ENCODE data around the gene C6orf132. TPM values are rescaled to one million over a fixed set of nuclear protein-coding genes. Genes with fewer than 3 reads are reported as not detected.

Gene C6orf132
- total and polyA plus RNA-seq, 9 of the 15 experiments (the other 6 are each of a cell fraction or from before 2014, with no cell fraction given) = 0.06 to 0.35 (median 0.14) TPM

- TF ChIP-seq, protein P1, sequence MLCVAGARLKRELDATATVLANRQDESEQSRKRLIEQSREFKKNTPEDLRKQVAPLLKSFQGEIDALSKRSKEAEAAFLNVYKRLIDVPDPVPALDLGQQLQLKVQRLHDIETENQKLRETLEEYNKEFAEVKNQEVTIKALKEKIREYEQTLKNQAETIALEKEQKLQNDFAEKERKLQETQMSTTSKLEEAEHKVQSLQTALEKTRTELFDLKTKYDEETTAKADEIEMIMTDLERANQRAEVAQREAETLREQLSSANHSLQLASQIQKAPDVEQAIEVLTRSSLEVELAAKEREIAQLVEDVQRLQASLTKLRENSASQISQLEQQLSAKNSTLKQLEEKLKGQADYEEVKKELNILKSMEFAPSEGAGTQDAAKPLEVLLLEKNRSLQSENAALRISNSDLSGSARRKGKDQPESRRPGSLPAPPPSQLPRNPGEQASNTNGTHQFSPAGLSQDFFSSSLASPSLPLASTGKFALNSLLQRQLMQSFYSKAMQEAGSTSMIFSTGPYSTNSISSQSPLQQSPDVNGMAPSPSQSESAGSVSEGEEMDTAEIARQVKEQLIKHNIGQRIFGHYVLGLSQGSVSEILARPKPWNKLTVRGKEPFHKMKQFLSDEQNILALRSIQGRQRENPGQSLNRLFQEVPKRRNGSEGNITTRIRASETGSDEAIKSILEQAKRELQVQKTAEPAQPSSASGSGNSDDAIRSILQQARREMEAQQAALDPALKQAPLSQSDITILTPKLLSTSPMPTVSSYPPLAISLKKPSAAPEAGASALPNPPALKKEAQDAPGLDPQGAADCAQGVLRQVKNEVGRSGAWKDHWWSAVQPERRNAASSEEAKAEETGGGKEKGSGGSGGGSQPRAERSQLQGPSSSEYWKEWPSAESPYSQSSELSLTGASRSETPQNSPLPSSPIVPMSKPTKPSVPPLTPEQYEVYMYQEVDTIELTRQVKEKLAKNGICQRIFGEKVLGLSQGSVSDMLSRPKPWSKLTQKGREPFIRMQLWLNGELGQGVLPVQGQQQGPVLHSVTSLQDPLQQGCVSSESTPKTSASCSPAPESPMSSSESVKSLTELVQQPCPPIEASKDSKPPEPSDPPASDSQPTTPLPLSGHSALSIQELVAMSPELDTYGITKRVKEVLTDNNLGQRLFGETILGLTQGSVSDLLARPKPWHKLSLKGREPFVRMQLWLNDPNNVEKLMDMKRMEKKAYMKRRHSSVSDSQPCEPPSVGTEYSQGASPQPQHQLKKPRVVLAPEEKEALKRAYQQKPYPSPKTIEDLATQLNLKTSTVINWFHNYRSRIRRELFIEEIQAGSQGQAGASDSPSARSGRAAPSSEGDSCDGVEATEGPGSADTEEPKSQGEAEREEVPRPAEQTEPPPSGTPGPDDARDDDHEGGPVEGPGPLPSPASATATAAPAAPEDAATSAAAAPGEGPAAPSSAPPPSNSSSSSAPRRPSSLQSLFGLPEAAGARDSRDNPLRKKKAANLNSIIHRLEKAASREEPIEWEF (CRISPR knock-in tag; IDR thresholded peaks at IDR 0.05) = no peak
- TF ChIP-seq ZNF384 (IDR thresholded peaks at IDR 0.05; ENCODE audit: low read depth, low read length) = peak; percentile 62; the same call in 1 of the 2 replicates
- no peak for TF ChIP-seq ZNF583 (CRISPR knock-in tag; IDR thresholded peaks at IDR 0.05)
- 0 out of 2 replicates have a peak, but pooled peaks have one; percentile 16 for TF ChIP-seq KDM2B (CRISPR knock-in tag; IDR thresholded peaks at IDR 0.05)
- no peak for TF ChIP-seq HNRNPH1 (optimal IDR thresholded peaks at IDR 0.05; ENCODE audit: low read depth, low read length)
- no peak for TF ChIP-seq ELK1 (CRISPR knock-in tag; IDR thresholded peaks at IDR 0.05)
- TF ChIP-seq ELF2 (CRISPR knock-in tag; IDR thresholded peaks at IDR 0.05) = no peak
- TF ChIP-seq RBM34 (IDR thresholded peaks at IDR 0.05; ENCODE audit: borderline replicate concordance, insufficient read depth, low read length) = no peak
- TF ChIP-seq POLR3G (IDR thresholded peaks at IDR 0.05; ENCODE audit: extremely low read depth, insufficient read length, insufficient replicate concordance) = no peak
- TF ChIP-seq, protein P2, sequence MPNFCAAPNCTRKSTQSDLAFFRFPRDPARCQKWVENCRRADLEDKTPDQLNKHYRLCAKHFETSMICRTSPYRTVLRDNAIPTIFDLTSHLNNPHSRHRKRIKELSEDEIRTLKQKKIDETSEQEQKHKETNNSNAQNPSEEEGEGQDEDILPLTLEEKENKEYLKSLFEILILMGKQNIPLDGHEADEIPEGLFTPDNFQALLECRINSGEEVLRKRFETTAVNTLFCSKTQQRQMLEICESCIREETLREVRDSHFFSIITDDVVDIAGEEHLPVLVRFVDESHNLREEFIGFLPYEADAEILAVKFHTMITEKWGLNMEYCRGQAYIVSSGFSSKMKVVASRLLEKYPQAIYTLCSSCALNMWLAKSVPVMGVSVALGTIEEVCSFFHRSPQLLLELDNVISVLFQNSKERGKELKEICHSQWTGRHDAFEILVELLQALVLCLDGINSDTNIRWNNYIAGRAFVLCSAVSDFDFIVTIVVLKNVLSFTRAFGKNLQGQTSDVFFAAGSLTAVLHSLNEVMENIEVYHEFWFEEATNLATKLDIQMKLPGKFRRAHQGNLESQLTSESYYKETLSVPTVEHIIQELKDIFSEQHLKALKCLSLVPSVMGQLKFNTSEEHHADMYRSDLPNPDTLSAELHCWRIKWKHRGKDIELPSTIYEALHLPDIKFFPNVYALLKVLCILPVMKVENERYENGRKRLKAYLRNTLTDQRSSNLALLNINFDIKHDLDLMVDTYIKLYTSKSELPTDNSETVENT (CRISPR knock-in tag; IDR thresholded peaks at IDR 0.05) = 0 out of 2 replicates have a peak, but pooled peaks have one; percentile 15
- TF ChIP-seq DDX20 (tag; IDR thresholded peaks at IDR 0.05; ENCODE audit: low read depth) = no peak
- no peak for TF ChIP-seq ZFP36 (IDR thresholded peaks at IDR 0.05; ENCODE audit: low read depth, low read length, partially characterized antibody)
- TF ChIP-seq ERF (CRISPR knock-in tag; IDR thresholded peaks at IDR 0.05) = no peak
- TF ChIP-seq ZEB2 (IDR thresholded peaks at IDR 0.05) = no peak
- no peak for TF ChIP-seq SRSF7 (optimal IDR thresholded peaks at IDR 0.05; ENCODE audit: low read depth, low read length)
- TF ChIP-seq, protein P3, sequence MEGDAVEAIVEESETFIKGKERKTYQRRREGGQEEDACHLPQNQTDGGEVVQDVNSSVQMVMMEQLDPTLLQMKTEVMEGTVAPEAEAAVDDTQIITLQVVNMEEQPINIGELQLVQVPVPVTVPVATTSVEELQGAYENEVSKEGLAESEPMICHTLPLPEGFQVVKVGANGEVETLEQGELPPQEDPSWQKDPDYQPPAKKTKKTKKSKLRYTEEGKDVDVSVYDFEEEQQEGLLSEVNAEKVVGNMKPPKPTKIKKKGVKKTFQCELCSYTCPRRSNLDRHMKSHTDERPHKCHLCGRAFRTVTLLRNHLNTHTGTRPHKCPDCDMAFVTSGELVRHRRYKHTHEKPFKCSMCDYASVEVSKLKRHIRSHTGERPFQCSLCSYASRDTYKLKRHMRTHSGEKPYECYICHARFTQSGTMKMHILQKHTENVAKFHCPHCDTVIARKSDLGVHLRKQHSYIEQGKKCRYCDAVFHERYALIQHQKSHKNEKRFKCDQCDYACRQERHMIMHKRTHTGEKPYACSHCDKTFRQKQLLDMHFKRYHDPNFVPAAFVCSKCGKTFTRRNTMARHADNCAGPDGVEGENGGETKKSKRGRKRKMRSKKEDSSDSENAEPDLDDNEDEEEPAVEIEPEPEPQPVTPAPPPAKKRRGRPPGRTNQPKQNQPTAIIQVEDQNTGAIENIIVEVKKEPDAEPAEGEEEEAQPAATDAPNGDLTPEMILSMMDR (IDR thresholded peaks at IDR 0.05 in 2 of 3, conservative IDR thresholded peaks at IDR 0.05 in 1 of 3; ENCODE audit: insufficient read depth in 2 of 3, low read depth in 1 of 3, low read length in 3 of 3) = peak; percentile 50 to 70 (median 61)
- TF ChIP-seq CHCHD3 (CRISPR knock-in tag; IDR thresholded peaks at IDR 0.05) = no peak
These were observed 57.5 kb downstream of the C6orf132 start (continued) for GRCh38 chr6:42084889-42085288.

All from K562 (cell line).